ENCODE measurements around the gene SOCS3. TPM values are rescaled to one million over a fixed set of nuclear protein-coding genes. Genes with fewer than 3 reads are reported as not detected.
"Not testable (repeated sequence)": the region's sequence is repeated elsewhere in the genome, so short reads cannot be mapped to it uniquely, and the experiment has no call there.

SOCS3 gene
- total RNA-seq, 1 experiment from 2014 or later = 28.9 TPM

DNA sequence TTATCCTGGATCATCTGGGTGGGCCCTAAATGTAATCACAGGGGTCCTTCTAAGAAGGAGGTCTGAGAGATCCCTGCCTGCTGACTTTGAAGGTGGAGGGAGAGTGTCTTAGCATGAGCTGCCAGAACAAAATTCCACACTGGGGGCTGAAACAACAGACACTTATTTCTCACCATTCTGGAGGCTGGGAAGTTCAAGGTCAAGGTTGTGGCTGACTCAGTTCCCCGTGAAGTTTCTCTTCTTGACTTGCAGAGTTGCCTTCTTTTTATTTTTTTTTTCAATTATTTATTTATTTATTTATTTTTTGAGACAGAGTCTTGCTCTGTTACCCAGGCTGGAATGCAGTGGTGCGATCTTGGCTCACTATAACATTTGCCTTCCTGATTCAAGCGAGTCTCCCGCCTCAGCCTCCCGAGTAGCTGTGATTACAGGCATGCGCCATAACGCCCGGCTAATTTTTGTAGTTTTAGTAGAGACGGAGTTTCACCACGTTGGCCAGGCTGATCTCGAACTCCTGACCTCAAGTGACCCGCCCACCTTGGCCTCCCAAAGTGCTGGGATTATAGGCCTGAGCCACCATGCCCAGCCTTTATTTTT, 50.1 kb downstream of the SOCS3 start:
- not testable (repeated sequence) for H3K27ac ChIP-seq; H3K4me3 ChIP-seq; H3K9me3 ChIP-seq (replicated peaks); DNase-seq; H3K27me3 ChIP-seq; H3K36me3 ChIP-seq
- H3K4me1 ChIP-seq = peaks cover 22% of the 10 kb centered on the region

DNA sequence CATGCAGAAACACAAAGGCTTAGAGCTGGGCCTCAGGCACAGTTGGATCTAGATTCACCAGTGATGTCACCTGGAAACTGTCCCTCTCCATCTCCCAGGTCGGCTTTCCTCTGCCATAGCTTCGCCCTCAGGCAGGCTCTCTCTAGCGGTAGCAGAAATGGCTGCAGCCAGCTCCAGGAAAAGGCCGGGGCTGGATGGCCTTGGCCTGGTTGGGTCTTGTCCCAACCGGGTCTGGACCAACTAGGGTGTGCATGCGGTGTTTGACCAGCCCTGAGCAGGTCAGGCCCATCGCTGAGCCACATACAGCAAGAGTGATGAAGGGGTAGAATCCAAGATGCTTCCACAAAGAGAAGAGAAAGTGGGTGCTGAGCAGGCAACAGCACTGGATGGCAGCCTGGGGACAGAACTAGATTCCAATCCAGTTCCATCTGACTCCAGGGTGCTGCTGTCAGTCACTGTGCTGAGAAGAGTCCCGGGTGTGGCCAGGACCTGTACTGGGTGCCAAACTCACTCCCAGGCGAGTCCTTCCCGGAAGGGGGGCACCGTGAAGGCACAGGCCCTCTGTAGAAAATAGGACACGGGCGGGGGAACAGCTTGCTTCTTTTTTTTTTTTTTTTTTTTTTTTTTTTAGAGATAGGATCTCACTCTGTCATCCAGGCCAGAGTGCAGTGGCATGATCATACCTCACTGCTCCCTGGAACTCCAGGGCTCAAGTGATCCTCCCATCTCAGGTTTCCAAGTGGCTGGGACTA, 51.8 kb downstream of the SOCS3 start:
- Histone ChIP-seq H3K4me3 (no peak overlapping the region), H3K27me3 (no peaks in the 10 kb centered on the region), H3K27ac (no peak overlapping the region), H3K36me3 (no peaks in the 10 kb centered on the region), H3K4me1 (peaks cover 25% of the 10 kb centered on the region), H3K9me3 (replicated peaks) (peaks cover 5% of the 10 kb centered on the region; the same call in 1 of the 2 replicates)
- peak in 1 of 2 experiments; percentile 56 for DNase-seq

- H3K27me3 ChIP-seq = no peaks in the 10 kb centered on the region
- no peak overlapping the region for H3K27ac ChIP-seq
- H3K4me1 ChIP-seq = peaks cover 25% of the 10 kb centered on the region
These were observed 53.0 kb downstream of the SOCS3 start for GRCh38 chr17:78306913-78307312.

More at GRCh38 chr17:78306913-78307312, 53.0 kb downstream of the SOCS3 start:
- Histone ChIP-seq H3K4me3 (no peak overlapping the region), H3K36me3 (no peaks in the 10 kb centered on the region), H3K9me3 (replicated peaks) (peaks cover 5% of the 10 kb centered on the region; the same call in 1 of the 2 replicates)
- DNase-seq = no peak

Other genes starting within 250 kb of the SOCS3 start
- 18.8 and 23.2 TPM in 2 replicates for gene TMC6, start 231.3 kb downstream of the SOCS3 start, total RNA-seq (2014; rRNA removed; shearing (Covaris generic))
- gene TMC8, start 229.3 kb downstream of the SOCS3 start, total RNA-seq (2014; rRNA removed; shearing (Covaris generic)) = 0.28 and 0.30 TPM in 2 replicates
- not detected in 2 replicates for gene C17orf99, start 213.7 kb downstream of the SOCS3 start, total RNA-seq (2014; rRNA removed; shearing (Covaris generic))
- gene SYNGR2, start 191.5 kb downstream of the SOCS3 start, total RNA-seq (2014; rRNA removed; shearing (Covaris generic)) = 19.5 and 21.1 TPM in 2 replicates
- gene TK1, start 173.0 kb downstream of the SOCS3 start, total RNA-seq (2014; rRNA removed; shearing (Covaris generic)) = 141 and 158 TPM in 2 replicates
- gene AFMID, start 172.7 kb downstream of the SOCS3 start, total RNA-seq (2014; rRNA removed; shearing (Covaris generic)) = 97.1 and 110 TPM in 2 replicates
- gene BIRC5, start 145.8 kb downstream of the SOCS3 start, total RNA-seq (2014; rRNA removed; shearing (Covaris generic)) = 248 and 255 TPM in 2 replicates
- gene TMEM235, start 128.4 kb downstream of the SOCS3 start, total RNA-seq (2014; rRNA removed; shearing (Covaris generic)) = 0.10 TPM in 1 of 2 replicates, not detected in the other
- 59.8 and 66.2 TPM in 2 replicates for gene PGS1, start 18.6 kb upstream of the SOCS3 start, total RNA-seq (2014; rRNA removed; shearing (Covaris generic))
- gene DNAH17, start 217.3 kb upstream of the SOCS3 start, total RNA-seq (2014; rRNA removed; shearing (Covaris generic)) = 3.1 and 3.7 TPM in 2 replicates